Spleen (tissue), 11 donors: ENCODE results near the gene OXCT2. TPM values are rescaled to one million over a fixed set of nuclear protein-coding genes. Genes with fewer than 3 reads are reported as not detected.

ENCODE experiments used
- DNase-seq: peaks from one replicate; pipeline ENCODE4 v3.0.0-alpha.2; 2020
- H3K27ac ChIP-seq, 8 donors: fragments of 200-600 bp; sonication (generic) in 7 of 8; 1 replicate in 4 of 8; 2 replicates in 4 of 8; pipeline versions ENCODE4 v1.5.0 to v1.8.0; 2016 to 2021; ENCODE audit warnings: inconsistent platforms in 4 of 8, mild to moderate bottlenecking in 4 of 8, moderate library complexity in 1 of 8
- H3K27me3 ChIP-seq, 7 donors: fragments of 200-600 bp; sonication (generic) in 6 of 7; replicated peaks in 1 of 7; 1 replicate in 4 of 7; 2 replicates in 3 of 7; pipeline versions ENCODE4 v1.5.0 to v1.8.0; 2016 to 2021; ENCODE audit warnings: inconsistent platforms in 3 of 7, mild to moderate bottlenecking in 1 of 7
- H3K36me3 ChIP-seq, 6 donors: fragments of 200-600 bp; sonication (generic) in 5 of 6; 1 replicate in 4 of 6; 2 replicates in 2 of 6; pipeline versions ENCODE4 v1.5.0 to v1.8.0; 2016 to 2021; ENCODE audit warnings: inconsistent platforms in 2 of 6
- H3K4me1 ChIP-seq, 6 donors: fragments of 200-600 bp; sonication (generic) in 5 of 6; 1 replicate in 3 of 6; 2 replicates in 3 of 6; pipeline versions ENCODE4 v1.5.0 to v1.8.0; 2016 to 2021; ENCODE audit warnings: inconsistent platforms in 3 of 6
- H3K4me3 ChIP-seq, 8 donors: fragments of 200-600 bp; sonication (generic) in 7 of 8; 1 replicate in 4 of 8; 2 replicates in 4 of 8; pipeline versions ENCODE4 v1.5.0 to v1.8.0; 2016 to 2021; ENCODE audit warnings: inconsistent platforms in 4 of 8, mild to moderate bottlenecking in 4 of 8, moderate library complexity in 2 of 8
- H3K9me3 ChIP-seq, 8 donors: fragments of 200-600 bp; sonication (generic) in 7 of 8; 1 replicate in 4 of 8; 2 replicates in 4 of 8; pipeline versions ENCODE4 v1.5.0 to v1.8.0; 2016 to 2021; ENCODE audit warnings: inconsistent platforms in 4 of 8
- POLR2A ChIP-seq, 3 donors: fragments of 450-650 bp; IDR thresholded peaks; one replicate each; pipeline ENCODE4 v1.5.1; 2017; ENCODE audit warnings: antibody characterized with exemption in 3 of 3, mild to moderate bottlenecking in 1 of 3
- POLR2AphosphoS5 ChIP-seq, 3 donors: sonication (generic); formaldehyde crosslinking; IDR thresholded peaks; one replicate each; pipeline ENCODE4 v1.5.1; 2017; ENCODE audit warnings: antibody characterized with exemption in 3 of 3
- WGBS, 5 donors: extraction: QIAGEN DNeasy Blood & Tissue Kit in 3 of 5; methylation state at CpG; one replicate each; pipeline versions ENCODE4 v1.1.5 to v1.1.7; 2013 to 2018; 5-methylcytosine and 5-hydroxymethylcytosine counted together
- intact Hi-C: fragments of 100-400 bp; cut with DNase I; formaldehyde crosslinking; loops from one replicate; pipeline ENCODE4 v1.15.0; 2023; ENCODE audit warnings: low total_unique reads
- polyA plus RNA-seq, 3 donors: library from polyadenylated mRNA; stranded (reverse); fragments of 200-250 nt; gene quantifications; one replicate each; pipeline ENCODE4 v1.2.1, GENCODE V29; 2013
- total RNA-seq, 7 donors: library from RNA; depleted of rRNA in 3 of 7; stranded (reverse); fragments of >200 nt in 3 of 7; fragmentation: NEBNext Ultra II Directional in 4 of 7; extraction: Animal tissue kit (Norgen Biotek cat#: 25700) in 4 of 7; gene quantifications; one replicate each; pipeline versions ENCODE4 v1.1.0 to v1.2.1, GENCODE V29; 2016 to 2021
- TF ChIP-seq, protein P1 (sequence below), 11 experiments: fragments of 200-600 bp in 7 of 11; fragments of 450-650 bp in 4 of 11; sonication (generic) in 4 of 11; IDR thresholded peaks in 8 of 11; conservative IDR thresholded peaks in 3 of 11; 1 replicate in 7 of 11; 2 replicates in 4 of 11; pipeline versions ENCODE4 v1.4.0 to v1.8.0; 2016 to 2021; ENCODE audit warnings: antibody characterized with exemption in 11 of 11, inconsistent platforms in 4 of 11, mild to moderate bottlenecking in 1 of 11
- donor health status: healthy with polysubstance abuse.
- donor health status: DM: no; HTN: no; CAD: no; lungs with moderate emphysema.
- donor health status: DM: no; HTN: no; CAD: no.
- donor health status: Bipolar disorder and iron deficiency.
- donor health status: healthy.
- donor health status: DM: no; HTN: no; CAD: no.
- donor health status: DM: yes; HTN: yes; CAD: no.

Gene OXCT2
- total and polyA plus RNA-seq, 10 donors, result 0.35 to 3.8 (median 1.2) TPM

DNA sequence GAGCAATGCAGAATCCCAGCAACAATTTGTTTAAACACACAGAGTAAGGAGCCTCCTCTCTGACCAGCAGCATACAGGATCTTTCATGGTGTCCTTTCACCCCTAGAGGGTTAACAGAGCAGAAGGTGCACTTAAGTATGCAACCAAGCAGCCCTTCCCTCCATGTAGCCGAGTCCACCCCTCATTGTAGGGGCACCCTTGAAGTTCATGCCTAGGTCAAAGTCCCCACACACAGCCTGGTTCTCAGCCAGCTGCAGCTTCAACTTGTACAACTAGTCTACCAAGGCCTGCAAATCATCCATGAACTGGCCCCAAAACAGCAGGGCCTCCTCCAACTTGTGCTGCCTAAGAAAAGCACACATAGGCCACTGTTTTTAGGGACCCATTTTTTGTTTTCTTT, 24.5 kb upstream of the OXCT2 start:
- no peaks in the 10 kb centered on the region for H3K36me3 ChIP-seq
- TF ChIP-seq POLR2A (IDR thresholded peaks at IDR 0.05) (no peak), POLR2AphosphoS5 (IDR thresholded peaks at IDR 0.05) (no peak)
- TF ChIP-seq, protein P1, sequence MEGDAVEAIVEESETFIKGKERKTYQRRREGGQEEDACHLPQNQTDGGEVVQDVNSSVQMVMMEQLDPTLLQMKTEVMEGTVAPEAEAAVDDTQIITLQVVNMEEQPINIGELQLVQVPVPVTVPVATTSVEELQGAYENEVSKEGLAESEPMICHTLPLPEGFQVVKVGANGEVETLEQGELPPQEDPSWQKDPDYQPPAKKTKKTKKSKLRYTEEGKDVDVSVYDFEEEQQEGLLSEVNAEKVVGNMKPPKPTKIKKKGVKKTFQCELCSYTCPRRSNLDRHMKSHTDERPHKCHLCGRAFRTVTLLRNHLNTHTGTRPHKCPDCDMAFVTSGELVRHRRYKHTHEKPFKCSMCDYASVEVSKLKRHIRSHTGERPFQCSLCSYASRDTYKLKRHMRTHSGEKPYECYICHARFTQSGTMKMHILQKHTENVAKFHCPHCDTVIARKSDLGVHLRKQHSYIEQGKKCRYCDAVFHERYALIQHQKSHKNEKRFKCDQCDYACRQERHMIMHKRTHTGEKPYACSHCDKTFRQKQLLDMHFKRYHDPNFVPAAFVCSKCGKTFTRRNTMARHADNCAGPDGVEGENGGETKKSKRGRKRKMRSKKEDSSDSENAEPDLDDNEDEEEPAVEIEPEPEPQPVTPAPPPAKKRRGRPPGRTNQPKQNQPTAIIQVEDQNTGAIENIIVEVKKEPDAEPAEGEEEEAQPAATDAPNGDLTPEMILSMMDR (IDR thresholded peaks at IDR 0.05 in 8 of 11, conservative IDR thresholded peaks at IDR 0.05 in 3 of 11), result no peak
- peaks cover 0 to 28% (median 9%) of the 10 kb centered on the region in 6 donors for H3K4me1 ChIP-seq
- no peaks in the 10 kb centered on the region for H3K9me3 ChIP-seq
- no peak overlapping the region for H3K4me3 ChIP-seq
- intact Hi-C loops, result no loop called here
- WGBS, 5 donors, result 50 to 89% (median 60%) methylated on average over 1 of the region's 1 CpG
- H3K27me3 ChIP-seq, result peaks cover 0 to 7% (median 0%) of the 10 kb centered on the region in 7 donors
- DNase-seq, result no peak
- no peak overlapping the region for H3K27ac ChIP-seq

DNA sequence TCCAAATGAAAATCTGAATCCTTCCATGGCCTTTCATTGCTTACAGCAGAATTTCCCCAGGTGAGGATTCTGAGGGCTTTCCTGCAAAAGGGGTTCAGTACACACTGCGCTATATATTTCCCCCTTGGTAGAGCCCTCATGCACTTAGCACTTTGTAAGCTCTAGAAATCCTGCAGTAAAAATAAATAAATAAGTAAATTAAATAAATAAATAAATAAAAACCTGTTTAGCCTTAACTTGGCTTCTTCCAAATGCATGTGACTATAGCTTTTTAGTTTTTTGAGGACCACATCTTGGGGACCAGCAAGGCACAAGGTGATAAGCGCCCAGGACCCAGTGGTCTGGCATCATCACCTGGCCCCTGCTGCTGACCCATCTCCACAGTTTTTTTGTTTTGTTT, 20.7 kb upstream of the OXCT2 start:
- H3K27me3 ChIP-seq, result peaks cover 0 to 40% (median 13%) of the 10 kb centered on the region in 7 donors
- H3K9me3 ChIP-seq, result no peaks in the 10 kb centered on the region
- no peak overlapping the region for H3K27ac ChIP-seq
- TF ChIP-seq POLR2A (IDR thresholded peaks at IDR 0.05) (no peak), POLR2AphosphoS5 (IDR thresholded peaks at IDR 0.05) (no peak)
- TF ChIP-seq, protein P1 (IDR thresholded peaks at IDR 0.05 in 8 of 11, conservative IDR thresholded peaks at IDR 0.05 in 3 of 11), result no peak
- H3K36me3 ChIP-seq, result no peaks in the 10 kb centered on the region
- peaks cover 0 to 38% (median 11%) of the 10 kb centered on the region in 6 donors for H3K4me1 ChIP-seq
- WGBS, 5 donors, result 88 to 100% (median 96%) methylated on average over 2 of the region's 2 CpGs
- H3K4me3 ChIP-seq, result no peak overlapping the region
- DNase-seq, result no peak
- intact Hi-C loops, result no loop called here

DNA sequence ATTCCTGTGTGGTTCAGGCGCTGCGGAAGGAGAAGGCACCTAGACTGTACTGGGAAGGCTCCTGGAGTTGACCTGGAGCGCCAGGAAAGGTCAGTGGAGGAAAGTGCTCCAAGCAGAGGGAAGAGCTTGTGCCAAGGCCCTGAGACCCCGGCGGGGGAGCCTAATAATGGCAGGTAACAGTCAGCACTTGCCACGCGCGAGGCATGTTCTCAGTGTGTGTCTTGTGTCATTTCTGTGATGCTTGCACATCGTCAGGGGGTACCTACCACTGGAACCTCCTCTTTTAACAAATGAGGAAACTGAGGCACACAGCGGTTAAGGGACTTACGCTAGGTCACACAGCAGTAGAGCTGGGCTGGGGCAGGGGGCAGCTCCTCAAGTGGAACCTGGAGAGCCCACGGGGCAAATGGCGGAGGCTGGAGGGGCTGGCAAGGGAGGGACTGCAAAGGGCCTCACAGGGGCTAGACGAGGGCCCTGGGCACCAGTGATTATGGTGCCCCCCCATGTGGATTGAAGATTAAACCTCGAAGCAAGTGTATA, 18.5 kb upstream of the OXCT2 start:
- 52 to 62% (median 54%) methylated on average over 15 of the region's 15 CpGs for WGBS, 5 donors
- H3K27me3 ChIP-seq, result peaks cover 0 to 47% (median 13%) of the 10 kb centered on the region in 7 donors
- no peaks in the 10 kb centered on the region for H3K9me3 ChIP-seq
- peaks cover 0 to 38% (median 11%) of the 10 kb centered on the region in 6 donors for H3K4me1 ChIP-seq
- peak overlapping the region in 7 of 8 donors; percentile 52 to 87 (median 68) for H3K4me3 ChIP-seq
- no peak for DNase-seq
- peak overlapping the region in 4 of 8 donors; percentile 64 to 82 (median 76) for H3K27ac ChIP-seq
- TF ChIP-seq, protein P1 (IDR thresholded peaks at IDR 0.05 in 8 of 11, conservative IDR thresholded peaks at IDR 0.05 in 3 of 11), result no peak
- TF ChIP-seq POLR2AphosphoS5 (IDR thresholded peaks at IDR 0.05), result no peak
- TF ChIP-seq POLR2A (IDR thresholded peaks at IDR 0.05), result no peak
- intact Hi-C loops, result no loop called here
- H3K36me3 ChIP-seq, result no peaks in the 10 kb centered on the region

DNA sequence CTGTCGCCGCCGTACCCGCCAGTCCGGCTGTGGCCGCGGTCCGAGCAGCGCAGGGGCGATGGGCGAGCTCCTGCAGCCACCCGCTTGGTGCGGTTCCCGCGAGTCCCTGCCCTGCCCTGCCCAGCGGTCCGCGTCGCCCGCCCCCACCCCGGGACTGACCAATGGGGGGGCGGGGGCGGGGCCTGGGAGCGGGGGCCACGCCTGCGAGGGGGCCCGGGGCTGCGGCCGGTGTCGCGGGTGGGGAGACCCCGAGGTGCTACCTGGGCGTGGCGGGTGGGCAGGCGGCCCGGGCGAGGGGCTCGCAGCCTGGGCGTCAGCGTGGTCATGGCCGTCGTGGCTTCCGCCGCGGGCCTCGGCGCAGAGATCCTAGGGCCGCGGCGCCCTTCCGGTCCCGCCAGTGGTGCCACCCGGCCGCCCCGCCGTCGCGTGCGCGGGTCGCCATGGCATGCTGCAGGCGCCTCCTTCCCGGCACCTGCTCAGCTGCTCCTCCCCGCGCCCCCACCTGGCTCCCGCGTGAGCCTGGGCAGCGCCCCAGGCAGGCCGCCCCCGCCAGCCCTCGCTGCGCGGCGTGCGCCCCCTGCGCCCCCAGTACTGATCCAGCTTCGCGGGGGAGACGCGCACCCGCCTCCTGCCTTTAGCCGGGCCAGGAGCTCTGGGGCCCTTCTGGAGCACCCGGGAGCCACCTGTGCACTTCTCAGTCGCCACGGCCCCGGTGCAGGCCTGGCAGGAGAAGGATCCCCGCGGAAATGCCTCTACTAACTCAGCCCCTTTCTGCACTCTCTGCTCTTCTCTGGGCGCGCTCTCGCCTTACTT, 17.8 kb upstream of the OXCT2 start, which contains the start of gene BMP8B:
Gene BMP8B, minus strand, starts transcription at position 108 of the 813 bp plus-strand sequence. CDS start 380 bp downstream, outside the sequence.
- Histone ChIP-seq H3K36me3 (no peaks in the 10 kb centered on the region), H3K4me1 (peaks cover 0 to 38% (median 11%) of the 10 kb centered on the region in 6 donors), H3K27ac (peak within 1 kb of the TSS in 4 of 8 donors; percentile 64 to 82 (median 76)), H3K27me3 (peaks cover 0 to 47% (median 13%) of the 10 kb centered on the region in 7 donors), H3K9me3 (no peaks in the 10 kb centered on the region), H3K4me3 (peak within 1 kb of the TSS; percentile 37 to 87 (median 64))
- TF ChIP-seq POLR2A (IDR thresholded peaks at IDR 0.05) (no peak), POLR2AphosphoS5 (IDR thresholded peaks at IDR 0.05) (peak in 2 of 3 donors; percentile 35 to 39)
- TF ChIP-seq, protein P1 (IDR thresholded peaks at IDR 0.05 in 8 of 11, conservative IDR thresholded peaks at IDR 0.05 in 3 of 11), result no peak
- intact Hi-C loops, result no loop called here
- 1 to 13% (median 2%) methylated on average over 10 to 91 of the region's 91 CpGs for WGBS, 5 donors
- DNase-seq, result peak; percentile 89
